ENCODE measurements around the gene ZNF439. TPM values are rescaled to one million over a fixed set of nuclear protein-coding genes. Genes with fewer than 3 reads are reported as not detected.

The ZNF439 gene
- total and polyA plus RNA-seq, 2 of the 13 experiments (the other 11 are each of a cell fraction or from before 2014, with no cell fraction given), result 2.9 to 4.9 TPM

GRCh38 chr19:11813703-11814028, 34.9 kb upstream of the ZNF439 start (continued):
- no peak for TF ChIP-seq ZNF724P (CRISPR knock-in tag; IDR thresholded peaks at IDR 0.05; ENCODE audit: borderline replicate concordance)
- TF ChIP-seq ZXDC (CRISPR knock-in tag; IDR thresholded peaks at IDR 0.05), result no peak
- no peak for TF ChIP-seq TBP (CRISPR knock-in tag; IDR thresholded peaks at IDR 0.05)
- no peak for TF ChIP-seq ZNF530 (CRISPR knock-in tag; IDR thresholded peaks at IDR 0.05; ENCODE audit: low read depth)
- TF ChIP-seq SRF (IDR thresholded peaks at IDR 0.05; ENCODE audit: low read depth, low read length), result no peak

GRCh38 chr19:11814029-11814699, 34.4 kb upstream of the ZNF439 start, which contains the start of gene ZNF440:
Gene ZNF440, plus strand, starts transcription at chr19:11814273. Its CDS starts 175 bp downstream, at chr19:11814448.
- Histone ChIP-seq H3K9ac (ENCODE audit: insufficient read depth, low read depth, low read length) (peak within 1 kb of the TSS; percentile 95), H2AFZ (ENCODE audit: low read length) (peak within 1 kb of the TSS; percentile 81), H3K27ac (ENCODE audit: extremely low read length, insufficient read depth, low read length) (peak within 1 kb of the TSS; percentile 89), H3K36me3 (replicated peaks in 1 of 2; ENCODE audit: control insufficient read depth in 1 of 2, insufficient read depth in 2 of 2, low read length in 2 of 2) (no peaks in the 10 kb centered on the region), H3K4me3 (replicated peaks in 1 of 3; ENCODE audit: insufficient read depth in 1 of 3, low read depth in 2 of 3, low read length in 3 of 3) (peak within 1 kb of the TSS; percentile 84 to 99 (median 91)), H3K27me3 (ENCODE audit: control insufficient read depth in 1 of 2, insufficient read depth in 2 of 2, low read length in 2 of 2) (no peaks in the 10 kb centered on the region; a peak in 1 of 5 replicates), H3K4me1 (ENCODE audit: insufficient read depth, low read length) (peaks cover 32% of the 10 kb centered on the region), H3K9me3 (ENCODE audit: low read length) (no peaks in the 10 kb centered on the region), H3K4me2 (ENCODE audit: low read depth, low read length) (peak within 1 kb of the TSS; percentile 99), H3K79me2 (ENCODE audit: insufficient read depth, low read length) (peaks cover 6% of the 10 kb centered on the region), H4K20me1 (ENCODE audit: insufficient read depth, low read length) (no peaks in the 10 kb centered on the region)
- CTCF ChIA-PET (ENCODE audit: low intra/inter-chr PET ratio, low total read pairs), result interaction anchor here (0.9 kb wide), 1 partner anchor 17 kb away, joined by 3 read pairs; no protein-coding TSS in a partner anchor
- in situ Hi-C loops (cut with HindIII; ENCODE audit: extremely low pct_ligation_motif_present, low pct_unique_long_range_greater_than_20kb), result no loop called here
- DNase-seq (ENCODE audit: low spot score) (peak; percentile 92), ATAC-seq (peak; percentile 99), FAIRE-seq (peak; percentile 73)
- WGBS (ENCODE audit: low lambda C conversion rate), result 0% methylated on average over 3 of the region's 55 CpGs
- intact Hi-C loops (cut with micrococcal nuclease; ENCODE audit: unreplicated experiment), result no loop called here
- BruUV-seq (replicated peaks), result TSS peak; percentile 80
- POLR2A ChIA-PET, result interaction anchor here (0.6 to 4.5 kb wide), 6 partner anchors 9 to 437 kb away, joined by 3 to 27 read pairs (median 3); partner anchors contain the start of genes ZNF491 and ZNF69
- no peak for TF ChIP-seq CC2D1A (CRISPR knock-in tag; IDR thresholded peaks at IDR 0.05)
- peak; percentile 98 for TF ChIP-seq TAF1 (CRISPR knock-in tag; IDR thresholded peaks at IDR 0.05)
- no peak for TF ChIP-seq NCOA2 (CRISPR knock-in tag; IDR thresholded peaks at IDR 0.05)
- TF ChIP-seq CHCHD3 (CRISPR knock-in tag; IDR thresholded peaks at IDR 0.05), result peak; percentile 53; the same call in 1 of the 2 replicates
- no peak for TF ChIP-seq PAX8 (CRISPR knock-in tag; IDR thresholded peaks at IDR 0.05; ENCODE audit: borderline replicate concordance)
- TF ChIP-seq, protein P1, sequence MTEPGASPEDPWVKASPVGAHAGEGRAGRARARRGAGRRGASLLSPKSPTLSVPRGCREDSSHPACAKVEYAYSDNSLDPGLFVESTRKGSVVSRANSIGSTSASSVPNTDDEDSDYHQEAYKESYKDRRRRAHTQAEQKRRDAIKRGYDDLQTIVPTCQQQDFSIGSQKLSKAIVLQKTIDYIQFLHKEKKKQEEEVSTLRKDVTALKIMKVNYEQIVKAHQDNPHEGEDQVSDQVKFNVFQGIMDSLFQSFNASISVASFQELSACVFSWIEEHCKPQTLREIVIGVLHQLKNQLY (CRISPR knock-in tag; IDR thresholded peaks at IDR 0.05), result no peak
- TF ChIP-seq NCOA1 (CRISPR knock-in tag; IDR thresholded peaks at IDR 0.05), result no peak
- TF ChIP-seq, protein P2, sequence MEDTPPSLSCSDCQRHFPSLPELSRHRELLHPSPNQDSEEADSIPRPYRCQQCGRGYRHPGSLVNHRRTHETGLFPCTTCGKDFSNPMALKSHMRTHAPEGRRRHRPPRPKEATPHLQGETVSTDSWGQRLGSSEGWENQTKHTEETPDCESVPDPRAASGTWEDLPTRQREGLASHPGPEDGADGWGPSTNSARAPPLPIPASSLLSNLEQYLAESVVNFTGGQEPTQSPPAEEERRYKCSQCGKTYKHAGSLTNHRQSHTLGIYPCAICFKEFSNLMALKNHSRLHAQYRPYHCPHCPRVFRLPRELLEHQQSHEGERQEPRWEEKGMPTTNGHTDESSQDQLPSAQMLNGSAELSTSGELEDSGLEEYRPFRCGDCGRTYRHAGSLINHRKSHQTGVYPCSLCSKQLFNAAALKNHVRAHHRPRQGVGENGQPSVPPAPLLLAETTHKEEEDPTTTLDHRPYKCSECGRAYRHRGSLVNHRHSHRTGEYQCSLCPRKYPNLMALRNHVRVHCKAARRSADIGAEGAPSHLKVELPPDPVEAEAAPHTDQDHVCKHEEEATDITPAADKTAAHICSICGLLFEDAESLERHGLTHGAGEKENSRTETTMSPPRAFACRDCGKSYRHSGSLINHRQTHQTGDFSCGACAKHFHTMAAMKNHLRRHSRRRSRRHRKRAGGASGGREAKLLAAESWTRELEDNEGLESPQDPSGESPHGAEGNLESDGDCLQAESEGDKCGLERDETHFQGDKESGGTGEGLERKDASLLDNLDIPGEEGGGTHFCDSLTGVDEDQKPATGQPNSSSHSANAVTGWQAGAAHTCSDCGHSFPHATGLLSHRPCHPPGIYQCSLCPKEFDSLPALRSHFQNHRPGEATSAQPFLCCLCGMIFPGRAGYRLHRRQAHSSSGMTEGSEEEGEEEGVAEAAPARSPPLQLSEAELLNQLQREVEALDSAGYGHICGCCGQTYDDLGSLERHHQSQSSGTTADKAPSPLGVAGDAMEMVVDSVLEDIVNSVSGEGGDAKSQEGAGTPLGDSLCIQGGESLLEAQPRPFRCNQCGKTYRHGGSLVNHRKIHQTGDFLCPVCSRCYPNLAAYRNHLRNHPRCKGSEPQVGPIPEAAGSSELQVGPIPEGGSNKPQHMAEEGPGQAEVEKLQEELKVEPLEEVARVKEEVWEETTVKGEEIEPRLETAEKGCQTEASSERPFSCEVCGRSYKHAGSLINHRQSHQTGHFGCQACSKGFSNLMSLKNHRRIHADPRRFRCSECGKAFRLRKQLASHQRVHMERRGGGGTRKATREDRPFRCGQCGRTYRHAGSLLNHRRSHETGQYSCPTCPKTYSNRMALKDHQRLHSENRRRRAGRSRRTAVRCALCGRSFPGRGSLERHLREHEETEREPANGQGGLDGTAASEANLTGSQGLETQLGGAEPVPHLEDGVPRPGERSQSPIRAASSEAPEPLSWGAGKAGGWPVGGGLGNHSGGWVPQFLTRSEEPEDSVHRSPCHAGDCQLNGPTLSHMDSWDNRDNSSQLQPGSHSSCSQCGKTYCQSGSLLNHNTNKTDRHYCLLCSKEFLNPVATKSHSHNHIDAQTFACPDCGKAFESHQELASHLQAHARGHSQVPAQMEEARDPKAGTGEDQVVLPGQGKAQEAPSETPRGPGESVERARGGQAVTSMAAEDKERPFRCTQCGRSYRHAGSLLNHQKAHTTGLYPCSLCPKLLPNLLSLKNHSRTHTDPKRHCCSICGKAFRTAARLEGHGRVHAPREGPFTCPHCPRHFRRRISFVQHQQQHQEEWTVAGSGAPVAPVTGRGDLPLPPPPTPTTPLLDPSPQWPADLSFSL (CRISPR knock-in tag; IDR thresholded peaks at IDR 0.05), result 0 out of 2 replicates have a peak, but pooled peaks have one; percentile 40
- no peak for TF ChIP-seq IKZF1 (IDR thresholded peaks at IDR 0.05)
- TF ChIP-seq ZKSCAN1 (IDR thresholded peaks at IDR 0.05; ENCODE audit: low read length), result no peak
